Astrocyte (in vitro differentiated cells and primary cell): ENCODE measurements around the gene RHO. TPM values are rescaled to one million over a fixed set of nuclear protein-coding genes. Genes with fewer than 3 reads are reported as not detected.

ENCODE experiments used
- DNase-seq: peaks from one replicate; pipeline ENCODE4 v3.0.0-alpha.2; 2010; ENCODE audit warnings: low read depth
- FAIRE-seq: peaks from 2 replicates; lab custom pipeline; 2011; peaks lifted over from hg19 to GRCh38; lab: Jason Lieb, UNC
- H2AFZ ChIP-seq: 2 replicates; pipeline ENCODE4 v1.6.0; 2012; ENCODE audit warnings: low read depth, low read length, inconsistent platforms
- H3K27ac ChIP-seq: 2 replicates; pipeline ENCODE4 v1.5.1; 2011; ENCODE audit warnings: low read depth, low read length, inconsistent platforms
- H3K27me3 ChIP-seq: 2 replicates; pipeline ENCODE4 v1.6.0; 2011; ENCODE audit warnings: low read length, inconsistent platforms; ENCODE audit not compliant: insufficient read depth
- H3K36me3 ChIP-seq: 2 replicates; pipeline ENCODE4 v1.5.1; 2011; ENCODE audit warnings: low read length, inconsistent platforms; ENCODE audit not compliant: insufficient read depth
- H3K4me1 ChIP-seq: 2 replicates; pipeline ENCODE4 v1.5.1; 2011; ENCODE audit warnings: low read length, inconsistent platforms; ENCODE audit not compliant: insufficient read depth
- H3K4me2 ChIP-seq: 2 replicates; pipeline ENCODE4 v1.6.0; 2012; ENCODE audit warnings: low read length, inconsistent platforms
- H3K4me3 ChIP-seq: 2 replicates; pipeline ENCODE4 v1.5.1; 2011; ENCODE audit warnings: low read depth, mild to moderate bottlenecking, low read length, inconsistent platforms; ENCODE audit not compliant: insufficient read depth
- H3K79me2 ChIP-seq: 2 replicates; pipeline ENCODE4 v1.6.0; 2012; ENCODE audit warnings: mild to moderate bottlenecking, low read length, inconsistent platforms; ENCODE audit not compliant: insufficient read depth
- H3K9ac ChIP-seq: 2 replicates; pipeline ENCODE4 v1.6.0; 2012; ENCODE audit warnings: mild to moderate bottlenecking, low read length, inconsistent platforms
- H3K9me3 ChIP-seq: 2 replicates; pipeline ENCODE4 v1.5.1; 2012; ENCODE audit warnings: low read depth, mild to moderate bottlenecking, low read length, inconsistent platforms; ENCODE audit not compliant: insufficient read depth
- H4K20me1 ChIP-seq: 2 replicates; pipeline ENCODE4 v1.6.0; 2012; ENCODE audit warnings: low read length, inconsistent platforms; ENCODE audit not compliant: insufficient read depth
- H3K27ac Mint-ChIP-seq: one replicate; pipeline ENCODE4 v1.8.0; 2021; ENCODE audit warnings: mild to moderate bottlenecking, mixed read lengths; ENCODE audit not compliant: unreplicated experiment
- H3K27me3 Mint-ChIP-seq: one replicate; pipeline ENCODE4 v1.8.0; 2021; ENCODE audit warnings: low read depth, mixed read lengths; ENCODE audit not compliant: unreplicated experiment
- H3K36me3 Mint-ChIP-seq: one replicate; pipeline ENCODE4 v1.8.0; 2021; ENCODE audit warnings: low read depth, mixed read lengths; ENCODE audit not compliant: unreplicated experiment
- H3K4me1 Mint-ChIP-seq: one replicate; pipeline ENCODE4 v1.8.0; 2021; ENCODE audit warnings: low read depth, mixed read lengths; ENCODE audit not compliant: unreplicated experiment
- H3K4me3 Mint-ChIP-seq: one replicate; pipeline ENCODE4 v1.8.0; 2021; ENCODE audit warnings: mild to moderate bottlenecking, moderate library complexity, mixed read lengths; ENCODE audit not compliant: unreplicated experiment
- H3K9me3 Mint-ChIP-seq: one replicate; pipeline ENCODE4 v1.8.0; 2021; ENCODE audit warnings: mild to moderate bottlenecking, mixed read lengths; ENCODE audit not compliant: unreplicated experiment
- EZH2 ChIP-seq: IDR thresholded peaks from 2 replicates; pipeline ENCODE4 v1.6.1; 2012; ENCODE audit warnings: mild to moderate bottlenecking, low read length, inconsistent platforms; ENCODE audit not compliant: insufficient read depth
- total RNA-seq: library from RNA; stranded (reverse); gene quantifications from 2 replicates; pipeline ENCODE4 v1.2.1, GENCODE V29; 2021
- TF ChIP-seq, protein P1 (sequence below): IDR thresholded peaks from 2 replicates; pipeline ENCODE4 v1.5.1; 2011; ENCODE audit warnings: low read depth, mild to moderate bottlenecking, inconsistent platforms, low read length, moderate library complexity; ENCODE audit not compliant: insufficient read depth

RHO gene
- total RNA-seq, 1 donor from 2014 or later = not detected

DNA sequence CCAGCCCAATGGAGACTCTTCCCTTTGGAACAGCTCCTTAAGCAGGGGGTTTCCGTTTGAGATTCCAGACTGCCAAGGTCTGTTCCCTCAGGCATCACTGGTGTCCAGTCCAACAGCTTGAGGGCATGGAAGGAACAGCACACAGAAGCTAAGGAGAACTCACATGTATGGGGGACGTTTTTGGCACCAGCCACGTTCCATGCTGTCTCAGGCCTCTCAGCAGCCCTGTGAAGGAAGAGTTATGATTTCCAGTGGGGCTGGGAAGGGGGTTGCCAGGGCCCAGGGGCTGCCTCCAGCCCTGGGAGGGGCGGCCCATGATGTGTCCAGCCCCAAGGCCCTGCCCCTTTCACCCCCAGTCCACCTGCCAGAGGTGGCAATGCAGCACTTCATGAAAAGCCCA, 7.5 kb upstream of the RHO start:
- DNase-seq (no peak), FAIRE-seq (no peak)
- Histone ChIP-seq H3K4me2 (no peak overlapping the region), H3K4me1 (no peaks in the 10 kb centered on the region), H3K27ac (no peak overlapping the region), H3K27me3 (no peaks in the 10 kb centered on the region), H4K20me1 (no peaks in the 10 kb centered on the region), H3K9ac (no peak overlapping the region), H3K36me3 (no peaks in the 10 kb centered on the region), H3K79me2 (no peaks in the 10 kb centered on the region), H2AFZ (no peak overlapping the region), H3K4me3 (no peak overlapping the region), H3K9me3 (no peaks in the 10 kb centered on the region)
- H3K9me3 Mint-ChIP-seq = peaks cover 2% of the 10 kb centered on the region
- no peak overlapping the region for H3K4me3 Mint-ChIP-seq
- H3K36me3 Mint-ChIP-seq = peaks cover 6% of the 10 kb centered on the region
- H3K27me3 Mint-ChIP-seq = peaks cover 22% of the 10 kb centered on the region
- TF ChIP-seq EZH2 = no peak
- TF ChIP-seq, protein P1, sequence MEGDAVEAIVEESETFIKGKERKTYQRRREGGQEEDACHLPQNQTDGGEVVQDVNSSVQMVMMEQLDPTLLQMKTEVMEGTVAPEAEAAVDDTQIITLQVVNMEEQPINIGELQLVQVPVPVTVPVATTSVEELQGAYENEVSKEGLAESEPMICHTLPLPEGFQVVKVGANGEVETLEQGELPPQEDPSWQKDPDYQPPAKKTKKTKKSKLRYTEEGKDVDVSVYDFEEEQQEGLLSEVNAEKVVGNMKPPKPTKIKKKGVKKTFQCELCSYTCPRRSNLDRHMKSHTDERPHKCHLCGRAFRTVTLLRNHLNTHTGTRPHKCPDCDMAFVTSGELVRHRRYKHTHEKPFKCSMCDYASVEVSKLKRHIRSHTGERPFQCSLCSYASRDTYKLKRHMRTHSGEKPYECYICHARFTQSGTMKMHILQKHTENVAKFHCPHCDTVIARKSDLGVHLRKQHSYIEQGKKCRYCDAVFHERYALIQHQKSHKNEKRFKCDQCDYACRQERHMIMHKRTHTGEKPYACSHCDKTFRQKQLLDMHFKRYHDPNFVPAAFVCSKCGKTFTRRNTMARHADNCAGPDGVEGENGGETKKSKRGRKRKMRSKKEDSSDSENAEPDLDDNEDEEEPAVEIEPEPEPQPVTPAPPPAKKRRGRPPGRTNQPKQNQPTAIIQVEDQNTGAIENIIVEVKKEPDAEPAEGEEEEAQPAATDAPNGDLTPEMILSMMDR = no peak
- H3K4me1 Mint-ChIP-seq = no peaks in the 10 kb centered on the region
- no peak overlapping the region for H3K27ac Mint-ChIP-seq

DNA sequence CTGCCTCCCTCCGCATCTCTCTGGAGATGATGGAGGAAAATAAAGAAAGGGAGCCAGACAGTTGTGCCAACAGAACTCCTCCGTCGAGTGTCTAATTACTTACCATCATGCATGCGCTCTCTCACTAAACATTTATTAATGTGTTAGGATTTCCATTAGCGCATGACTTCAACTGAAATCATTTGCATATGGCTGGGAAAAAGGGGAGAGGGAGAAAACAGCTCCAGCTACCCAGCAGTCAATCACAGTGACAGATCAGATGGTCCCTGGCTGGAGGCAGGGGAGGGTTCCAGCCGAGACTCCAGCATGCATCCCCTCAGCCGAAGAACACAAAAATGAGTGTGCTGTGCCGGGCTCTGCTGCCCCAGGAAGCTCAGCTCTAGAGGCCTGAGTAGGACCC, 6.8 kb upstream of the RHO start:
- TF ChIP-seq, protein P1 = no peak
- TF ChIP-seq EZH2 = no peak
- H2AFZ ChIP-seq = no peak overlapping the region
- no peak overlapping the region for H3K4me2 ChIP-seq
- peaks cover 22% of the 10 kb centered on the region for H3K27me3 Mint-ChIP-seq
- no peak overlapping the region for H3K4me3 ChIP-seq
- H4K20me1 ChIP-seq = no peaks in the 10 kb centered on the region
- peaks cover 2% of the 10 kb centered on the region for H3K9me3 Mint-ChIP-seq
- H3K79me2 ChIP-seq = no peaks in the 10 kb centered on the region
- no peak overlapping the region for H3K27ac ChIP-seq
- H3K36me3 ChIP-seq = no peaks in the 10 kb centered on the region
- H3K27ac Mint-ChIP-seq = no peak overlapping the region
- H3K27me3 ChIP-seq = no peaks in the 10 kb centered on the region
- peaks cover 6% of the 10 kb centered on the region for H3K36me3 Mint-ChIP-seq
- H3K9ac ChIP-seq = no peak overlapping the region
- no peaks in the 10 kb centered on the region for H3K9me3 ChIP-seq
- no peaks in the 10 kb centered on the region for H3K4me1 Mint-ChIP-seq
- H3K4me1 ChIP-seq = no peaks in the 10 kb centered on the region
- FAIRE-seq = no peak
- no peak overlapping the region for H3K4me3 Mint-ChIP-seq
- DNase-seq = no peak

DNA sequence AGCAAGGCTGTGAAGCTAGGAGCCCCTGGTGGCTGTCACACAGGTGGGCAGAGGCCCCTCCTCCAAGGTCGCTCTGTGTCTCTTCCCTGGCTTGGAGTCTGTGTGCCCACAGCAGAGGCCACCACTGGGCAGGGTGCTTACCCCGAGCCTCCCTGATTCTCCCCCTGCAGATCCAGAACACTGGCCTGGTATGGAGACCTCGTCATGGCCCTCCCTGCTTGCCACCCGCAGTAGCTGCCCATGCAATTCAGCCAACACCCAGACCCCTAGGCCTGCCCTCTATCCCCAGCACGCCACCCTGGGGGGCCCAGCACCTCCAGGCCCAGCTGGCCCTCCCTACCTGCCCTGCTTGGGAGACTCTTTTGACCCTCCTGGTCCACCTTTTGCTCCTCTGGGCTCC, 5.5 kb upstream of the RHO start:
- Mint-ChIP-seq H3K36me3 (peaks cover 6% of the 10 kb centered on the region), H3K27me3 (peaks cover 24% of the 10 kb centered on the region), H3K4me3 (no peak overlapping the region), H3K4me1 (no peaks in the 10 kb centered on the region), H3K27ac (no peak overlapping the region), H3K9me3 (no peaks in the 10 kb centered on the region)
- H4K20me1 ChIP-seq = no peaks in the 10 kb centered on the region
- H3K79me2 ChIP-seq = no peaks in the 10 kb centered on the region
- H3K4me3 ChIP-seq = no peak overlapping the region
- H3K4me2 ChIP-seq = no peak overlapping the region
- H3K27me3 ChIP-seq = no peaks in the 10 kb centered on the region
- H3K9ac ChIP-seq = no peak overlapping the region
- H3K9me3 ChIP-seq = no peaks in the 10 kb centered on the region
- no peak for TF ChIP-seq EZH2
- TF ChIP-seq, protein P1 = no peak
- H3K27ac ChIP-seq = no peak overlapping the region
- FAIRE-seq (no peak), DNase-seq (no peak)
- no peaks in the 10 kb centered on the region for H3K36me3 ChIP-seq
- no peaks in the 10 kb centered on the region for H3K4me1 ChIP-seq
- H2AFZ ChIP-seq = no peak overlapping the region
